GM12878 (cell line): ENCODE results near the gene GRIK1.

ENCODE experiments used
- POLR2AphosphoS5 ChIP-seq: IDR thresholded peaks from 2 replicates; pipeline ENCODE4 v1.6.1; 2011; ENCODE audit warnings: mild to moderate bottlenecking, low read length, inconsistent platforms
- SIN3A ChIP-seq: IDR thresholded peaks from 2 replicates; pipeline ENCODE4 v1.6.1; 2012; ENCODE audit warnings: low read depth, low read length, improper control_type of control experiment
- SRF ChIP-seq, 2 experiments: IDR thresholded peaks; 2 replicates each; pipeline ENCODE4 v1.6.1; 2011; ENCODE audit warnings: low read depth in 2 of 2, low read length in 2 of 2, mild to moderate bottlenecking in 1 of 2, moderate library complexity in 1 of 2
- TAF1 ChIP-seq: IDR thresholded peaks from 2 replicates; pipeline ENCODE4 v1.6.1; 2011; ENCODE audit warnings: mild to moderate bottlenecking, low read depth, low read length, borderline replicate concordance
- TBL1XR1 ChIP-seq: IDR thresholded peaks from 2 replicates; pipeline ENCODE4 v1.6.1; 2012; ENCODE audit warnings: low read depth, low read length, improper control_type of control experiment
- TCF3 ChIP-seq: IDR thresholded peaks from 2 replicates; pipeline ENCODE4 v1.6.1; 2012; ENCODE audit warnings: low read depth, mild to moderate bottlenecking, low read length, borderline replicate concordance; ENCODE audit not compliant: insufficient read depth
- ZNF274 ChIP-seq: IDR thresholded peaks from one replicate; pipeline ENCODE4 v1.8.0; 2011; ENCODE audit not compliant: insufficient read length, insufficient read depth
- TF ChIP-seq, protein P1 (sequence below): IDR thresholded peaks from 2 replicates; pipeline ENCODE4 v1.6.1; 2011; ENCODE audit warnings: low read depth, low read length, improper control_type of control experiment, borderline replicate concordance
- TF ChIP-seq, protein P2 (sequence below): IDR thresholded peaks from 2 replicates; pipeline ENCODE4 v1.6.1; 2012; ENCODE audit warnings: low read depth, low read length, improper control_type of control experiment
- TF ChIP-seq, protein P3 (sequence below): fragments of 450-650 bp; IDR thresholded peaks from 2 replicates; pipeline ENCODE4 v1.6.1; 2016; ENCODE audit warnings: mild to moderate bottlenecking
- TF ChIP-seq, protein P4 (sequence below), 3 experiments: IDR thresholded peaks in 2 of 3; conservative IDR thresholded peaks in 1 of 3; 2 replicates each; pipeline ENCODE4 v1.5.1; 2011; ENCODE audit warnings: low read depth in 3 of 3, low read length in 3 of 3, mild to moderate bottlenecking in 3 of 3, control low read depth in 2 of 3, moderate library complexity in 2 of 3, inconsistent platforms in 1 of 3, mixed read lengths in 1 of 3; ENCODE audit not compliant: control insufficient read depth in 2 of 3, insufficient read depth in 1 of 3; ENCODE audit errors: extremely low read depth in 1 of 3
- TF ChIP-seq, protein P5 (sequence below): IDR thresholded peaks from 2 replicates; pipeline ENCODE4 v1.6.1; 2011; ENCODE audit warnings: low read depth, mild to moderate bottlenecking, low read length, moderate library complexity, borderline replicate concordance; ENCODE audit errors: extremely low read depth

GRCh38 chr21:29524055-29524454 is 415.7 kb downstream of the GRIK1 start:
- TF ChIP-seq, protein P1, sequence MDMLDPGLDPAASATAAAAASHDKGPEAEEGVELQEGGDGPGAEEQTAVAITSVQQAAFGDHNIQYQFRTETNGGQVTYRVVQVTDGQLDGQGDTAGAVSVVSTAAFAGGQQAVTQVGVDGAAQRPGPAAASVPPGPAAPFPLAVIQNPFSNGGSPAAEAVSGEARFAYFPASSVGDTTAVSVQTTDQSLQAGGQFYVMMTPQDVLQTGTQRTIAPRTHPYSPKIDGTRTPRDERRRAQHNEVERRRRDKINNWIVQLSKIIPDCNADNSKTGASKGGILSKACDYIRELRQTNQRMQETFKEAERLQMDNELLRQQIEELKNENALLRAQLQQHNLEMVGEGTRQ = no peak
- TF ChIP-seq ZNF274 = no peak
- TF ChIP-seq SRF (IDR thresholded peaks at IDR 0.05; ENCODE audit: low read depth in 2 of 2, low read length in 2 of 2) = no peak
- TF ChIP-seq, protein P2, sequence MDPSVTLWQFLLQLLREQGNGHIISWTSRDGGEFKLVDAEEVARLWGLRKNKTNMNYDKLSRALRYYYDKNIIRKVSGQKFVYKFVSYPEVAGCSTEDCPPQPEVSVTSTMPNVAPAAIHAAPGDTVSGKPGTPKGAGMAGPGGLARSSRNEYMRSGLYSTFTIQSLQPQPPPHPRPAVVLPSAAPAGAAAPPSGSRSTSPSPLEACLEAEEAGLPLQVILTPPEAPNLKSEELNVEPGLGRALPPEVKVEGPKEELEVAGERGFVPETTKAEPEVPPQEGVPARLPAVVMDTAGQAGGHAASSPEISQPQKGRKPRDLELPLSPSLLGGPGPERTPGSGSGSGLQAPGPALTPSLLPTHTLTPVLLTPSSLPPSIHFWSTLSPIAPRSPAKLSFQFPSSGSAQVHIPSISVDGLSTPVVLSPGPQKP = no peak
- TF ChIP-seq POLR2AphosphoS5 = no peak
- TF ChIP-seq, protein P3, sequence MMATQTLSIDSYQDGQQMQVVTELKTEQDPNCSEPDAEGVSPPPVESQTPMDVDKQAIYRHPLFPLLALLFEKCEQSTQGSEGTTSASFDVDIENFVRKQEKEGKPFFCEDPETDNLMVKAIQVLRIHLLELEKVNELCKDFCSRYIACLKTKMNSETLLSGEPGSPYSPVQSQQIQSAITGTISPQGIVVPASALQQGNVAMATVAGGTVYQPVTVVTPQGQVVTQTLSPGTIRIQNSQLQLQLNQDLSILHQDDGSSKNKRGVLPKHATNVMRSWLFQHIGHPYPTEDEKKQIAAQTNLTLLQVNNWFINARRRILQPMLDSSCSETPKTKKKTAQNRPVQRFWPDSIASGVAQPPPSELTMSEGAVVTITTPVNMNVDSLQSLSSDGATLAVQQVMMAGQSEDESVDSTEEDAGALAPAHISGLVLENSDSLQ = no peak
- no peak for TF ChIP-seq TBL1XR1
- TF ChIP-seq TCF3 = no peak
- TF ChIP-seq TAF1 = no peak
- TF ChIP-seq, protein P4, sequence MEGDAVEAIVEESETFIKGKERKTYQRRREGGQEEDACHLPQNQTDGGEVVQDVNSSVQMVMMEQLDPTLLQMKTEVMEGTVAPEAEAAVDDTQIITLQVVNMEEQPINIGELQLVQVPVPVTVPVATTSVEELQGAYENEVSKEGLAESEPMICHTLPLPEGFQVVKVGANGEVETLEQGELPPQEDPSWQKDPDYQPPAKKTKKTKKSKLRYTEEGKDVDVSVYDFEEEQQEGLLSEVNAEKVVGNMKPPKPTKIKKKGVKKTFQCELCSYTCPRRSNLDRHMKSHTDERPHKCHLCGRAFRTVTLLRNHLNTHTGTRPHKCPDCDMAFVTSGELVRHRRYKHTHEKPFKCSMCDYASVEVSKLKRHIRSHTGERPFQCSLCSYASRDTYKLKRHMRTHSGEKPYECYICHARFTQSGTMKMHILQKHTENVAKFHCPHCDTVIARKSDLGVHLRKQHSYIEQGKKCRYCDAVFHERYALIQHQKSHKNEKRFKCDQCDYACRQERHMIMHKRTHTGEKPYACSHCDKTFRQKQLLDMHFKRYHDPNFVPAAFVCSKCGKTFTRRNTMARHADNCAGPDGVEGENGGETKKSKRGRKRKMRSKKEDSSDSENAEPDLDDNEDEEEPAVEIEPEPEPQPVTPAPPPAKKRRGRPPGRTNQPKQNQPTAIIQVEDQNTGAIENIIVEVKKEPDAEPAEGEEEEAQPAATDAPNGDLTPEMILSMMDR (IDR thresholded peaks at IDR 0.05 in 2 of 3, conservative IDR thresholded peaks at IDR 0.05 in 1 of 3; ENCODE audit: control insufficient read depth in 2 of 3, extremely low read depth in 1 of 3, insufficient read depth in 1 of 3, low read depth in 3 of 3, low read length in 3 of 3) = no peak
- TF ChIP-seq, protein P5, sequence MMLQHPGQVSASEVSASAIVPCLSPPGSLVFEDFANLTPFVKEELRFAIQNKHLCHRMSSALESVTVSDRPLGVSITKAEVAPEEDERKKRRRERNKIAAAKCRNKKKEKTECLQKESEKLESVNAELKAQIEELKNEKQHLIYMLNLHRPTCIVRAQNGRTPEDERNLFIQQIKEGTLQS = no peak
- no peak for TF ChIP-seq SIN3A
